Fibroblast of pulmonary artery (primary cell): ENCODE measurements around the gene RABGAP1L.
"Not testable (repeated sequence)": the region's sequence is repeated elsewhere in the genome, so short reads cannot be mapped to it uniquely, and the experiment has no call there.

ENCODE experiments used
- DNase-seq: peaks from one replicate; pipeline ENCODE4 v3.0.0-alpha.2; 2010; ENCODE audit warnings: low read depth
- H3K4me3 ChIP-seq: replicated peaks from 2 replicates; pipeline ENCODE4 v1.5.1; 2011; ENCODE audit warnings: low read depth, mild to moderate bottlenecking, control low read depth, low read length, moderate library complexity
- TF ChIP-seq, protein P1 (sequence below): IDR thresholded peaks from 2 replicates; pipeline ENCODE4 v1.5.1; 2011; ENCODE audit warnings: mild to moderate bottlenecking, control low read depth, low read length, inconsistent platforms; ENCODE audit errors: missing control alignments

The RABGAP1L gene

DNA sequence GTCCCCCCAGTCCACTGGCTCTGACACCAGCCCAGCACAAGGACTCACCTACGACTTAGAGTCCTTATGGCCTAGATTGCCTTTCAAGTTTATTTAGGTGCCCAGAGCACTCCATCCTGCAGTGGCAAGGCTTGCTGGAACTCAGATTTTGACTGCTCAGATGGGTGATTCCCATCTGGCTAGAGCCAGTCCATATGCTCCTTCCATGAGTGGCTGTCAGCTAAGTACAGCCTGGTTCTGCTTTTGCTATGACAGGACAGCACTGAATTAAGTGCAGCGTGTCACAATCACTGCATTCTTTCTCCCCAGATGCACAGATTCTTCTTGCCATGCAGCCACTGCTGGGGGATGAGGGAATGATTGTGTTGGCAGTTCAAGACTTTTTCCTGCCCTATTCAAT lies 332.3 kb downstream of the RABGAP1L start:
- no peak for DNase-seq
- TF ChIP-seq, protein P1, sequence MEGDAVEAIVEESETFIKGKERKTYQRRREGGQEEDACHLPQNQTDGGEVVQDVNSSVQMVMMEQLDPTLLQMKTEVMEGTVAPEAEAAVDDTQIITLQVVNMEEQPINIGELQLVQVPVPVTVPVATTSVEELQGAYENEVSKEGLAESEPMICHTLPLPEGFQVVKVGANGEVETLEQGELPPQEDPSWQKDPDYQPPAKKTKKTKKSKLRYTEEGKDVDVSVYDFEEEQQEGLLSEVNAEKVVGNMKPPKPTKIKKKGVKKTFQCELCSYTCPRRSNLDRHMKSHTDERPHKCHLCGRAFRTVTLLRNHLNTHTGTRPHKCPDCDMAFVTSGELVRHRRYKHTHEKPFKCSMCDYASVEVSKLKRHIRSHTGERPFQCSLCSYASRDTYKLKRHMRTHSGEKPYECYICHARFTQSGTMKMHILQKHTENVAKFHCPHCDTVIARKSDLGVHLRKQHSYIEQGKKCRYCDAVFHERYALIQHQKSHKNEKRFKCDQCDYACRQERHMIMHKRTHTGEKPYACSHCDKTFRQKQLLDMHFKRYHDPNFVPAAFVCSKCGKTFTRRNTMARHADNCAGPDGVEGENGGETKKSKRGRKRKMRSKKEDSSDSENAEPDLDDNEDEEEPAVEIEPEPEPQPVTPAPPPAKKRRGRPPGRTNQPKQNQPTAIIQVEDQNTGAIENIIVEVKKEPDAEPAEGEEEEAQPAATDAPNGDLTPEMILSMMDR = no peak
- H3K4me3 ChIP-seq = no peak overlapping the region

DNA sequence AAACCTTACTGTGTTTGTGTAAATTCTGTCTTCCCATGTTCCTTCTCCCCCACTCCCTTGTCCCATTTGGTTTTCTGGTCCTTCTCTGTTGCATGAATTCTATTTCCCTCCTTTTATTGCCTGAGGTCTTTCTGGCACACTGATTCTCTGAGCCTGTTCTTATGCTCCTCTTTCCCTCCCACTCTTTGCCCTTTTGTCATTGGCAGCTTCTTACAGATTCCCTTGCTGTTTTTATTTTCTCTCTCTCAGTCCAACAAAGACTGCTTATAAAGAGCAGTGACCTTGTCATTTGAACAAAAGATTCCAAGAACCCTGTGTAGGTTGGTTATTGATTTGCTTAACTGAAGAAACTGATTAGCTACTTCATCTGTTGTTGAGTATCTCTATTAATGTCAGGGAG lies 338.2 kb downstream of the RABGAP1L start:
- TF ChIP-seq, protein P1 = no peak
- DNase-seq = no peak

DNA sequence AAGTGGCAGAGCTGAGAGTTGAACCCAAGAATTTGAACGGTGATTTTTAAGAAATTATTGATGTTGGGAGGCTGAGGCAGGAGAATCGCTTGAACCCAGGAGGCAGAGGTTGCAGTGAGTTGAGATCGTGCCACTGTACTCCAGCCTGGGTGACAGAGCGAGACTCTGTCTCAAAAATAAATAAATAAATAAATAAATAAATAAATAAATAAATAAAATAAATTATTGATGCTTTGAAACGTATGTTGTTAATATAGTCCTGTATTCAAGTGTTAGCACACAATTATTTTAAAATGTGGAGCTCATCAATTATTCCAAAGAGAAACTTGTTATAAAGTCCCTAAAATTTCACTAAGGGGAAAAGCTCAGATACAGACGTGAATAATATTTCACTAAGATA lies 357.4 kb downstream of the RABGAP1L start:
- DNase-seq, H3K4me3 ChIP-seq: not testable (repeated sequence)

More for the DNA sequence above, 338.2 kb downstream of the RABGAP1L start:
- H3K4me3 ChIP-seq = no peak overlapping the region

DNA sequence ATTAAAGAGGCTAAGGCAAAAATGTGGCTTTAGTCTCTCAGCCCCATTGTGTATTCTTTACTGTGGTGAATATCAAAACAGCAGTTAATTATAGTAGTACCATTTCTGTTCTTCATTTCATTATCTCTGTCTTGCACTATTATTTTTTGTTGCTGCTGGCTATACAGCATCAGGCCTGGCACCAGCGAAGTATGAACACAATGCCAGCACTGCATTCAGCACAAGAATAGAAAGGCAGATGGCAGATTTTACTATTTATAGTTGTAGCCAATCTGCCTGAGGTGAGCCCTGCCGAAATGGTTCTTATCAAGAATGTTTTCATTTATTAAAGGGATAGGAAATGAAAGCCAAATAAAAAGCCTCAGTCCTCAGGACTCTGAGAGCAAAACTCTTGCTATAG lies 360.5 kb downstream of the RABGAP1L start:
- TF ChIP-seq, protein P1 = no peak
- no peak overlapping the region for H3K4me3 ChIP-seq
- DNase-seq = no peak

DNA sequence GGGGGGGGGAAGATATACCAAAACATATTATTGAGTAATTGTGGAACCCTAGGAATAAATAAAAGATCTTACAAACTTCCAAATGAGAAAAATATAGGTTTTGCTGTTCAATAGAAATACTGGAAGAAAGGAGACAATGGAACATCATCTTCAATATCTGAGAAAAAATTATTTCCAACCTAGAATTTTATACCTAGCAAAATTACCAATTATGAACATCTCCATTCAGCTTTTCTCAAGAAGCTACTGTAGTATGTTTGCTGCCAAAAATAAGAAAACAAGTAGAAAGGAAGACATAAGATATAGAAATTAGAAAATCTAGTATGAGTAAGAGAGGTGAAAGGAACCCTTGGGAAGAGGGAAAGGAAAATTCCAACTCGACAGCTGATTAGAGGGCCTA lies 372.4 kb downstream of the RABGAP1L start:
- H3K4me3 ChIP-seq = no peak overlapping the region
- no peak for DNase-seq
- TF ChIP-seq, protein P1 = no peak

DNA sequence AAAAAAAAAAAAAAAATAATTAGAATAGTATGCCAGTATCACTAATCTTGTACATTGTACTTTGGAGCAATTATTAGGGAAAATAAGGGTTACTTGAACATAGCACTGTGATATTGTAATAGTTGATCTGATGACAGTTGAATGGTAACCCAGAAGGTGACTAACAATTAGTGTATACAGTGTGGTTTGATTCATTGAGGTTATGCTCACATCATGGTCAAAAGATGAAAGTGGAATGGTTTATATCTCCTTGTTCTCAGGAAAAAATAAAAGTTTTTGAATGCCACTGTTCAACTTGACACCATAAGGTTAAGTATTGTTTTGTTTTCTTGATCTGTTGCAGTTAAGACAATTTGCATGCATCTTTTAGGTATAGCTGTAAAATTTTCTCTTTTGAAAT lies 375.5 kb downstream of the RABGAP1L start:
- H3K4me3 ChIP-seq = no peak overlapping the region
- TF ChIP-seq, protein P1 = no peak
- DNase-seq = no peak

DNA sequence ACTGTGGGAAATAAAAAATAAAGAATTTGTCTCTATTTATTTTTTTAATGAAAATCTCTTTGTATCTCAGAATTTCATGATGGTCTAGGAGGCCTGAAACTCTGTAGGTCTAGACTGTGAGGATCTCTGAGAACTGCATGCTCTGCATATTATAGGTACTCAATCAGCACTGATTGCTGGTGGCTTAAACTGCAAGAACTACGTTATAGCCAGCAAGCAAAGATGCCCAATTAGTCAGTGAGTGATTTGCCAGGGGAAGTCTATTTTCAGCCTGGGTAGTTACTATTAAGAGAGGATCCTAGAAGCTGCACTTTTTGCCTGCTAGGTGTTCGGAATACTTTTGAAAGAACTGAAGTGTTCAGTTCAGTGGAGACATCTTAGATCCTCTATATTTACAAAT lies 375.9 kb downstream of the RABGAP1L start:
- no peak overlapping the region for H3K4me3 ChIP-seq
- DNase-seq = no peak
- TF ChIP-seq, protein P1 = no peak

DNA sequence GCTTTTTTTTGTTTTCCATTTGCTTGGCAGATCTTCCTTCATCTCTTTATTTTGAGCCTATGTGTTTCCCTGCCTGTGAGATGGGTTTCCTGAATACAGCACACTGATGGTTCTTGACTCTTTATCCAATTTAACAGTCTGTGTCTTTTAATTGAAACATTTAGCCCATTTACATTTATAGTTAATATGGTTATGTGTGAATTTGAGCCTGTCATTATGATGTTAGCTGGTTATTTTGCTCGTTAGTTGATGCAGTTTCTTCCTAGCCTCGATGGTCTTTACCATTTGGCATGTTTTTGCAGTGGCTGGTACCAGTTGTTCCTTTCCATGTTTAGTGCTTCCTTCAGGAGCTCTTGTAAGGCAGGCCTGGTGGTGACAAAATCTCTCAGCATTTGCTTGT lies 384.1 kb downstream of the RABGAP1L start:
- not testable (repeated sequence) for H3K4me3 ChIP-seq, DNase-seq
